ENCODE measurements around the gene PPP1R10. TPM values are rescaled to one million over a fixed set of nuclear protein-coding genes. Genes with fewer than 3 reads are reported as not detected.
"Not testable (repeated sequence)": the region's sequence is repeated elsewhere in the genome, so short reads cannot be mapped to it uniquely, and the experiment has no call there.

Gene PPP1R10
- polyA plus RNA-seq (2011; rRNA removed) (32.9 and 43.2 TPM in 2 replicates), polyA minus RNA-seq (2011; rRNA and poly(A)+ RNA removed) (130 and 148 TPM in 2 replicates)

DNA sequence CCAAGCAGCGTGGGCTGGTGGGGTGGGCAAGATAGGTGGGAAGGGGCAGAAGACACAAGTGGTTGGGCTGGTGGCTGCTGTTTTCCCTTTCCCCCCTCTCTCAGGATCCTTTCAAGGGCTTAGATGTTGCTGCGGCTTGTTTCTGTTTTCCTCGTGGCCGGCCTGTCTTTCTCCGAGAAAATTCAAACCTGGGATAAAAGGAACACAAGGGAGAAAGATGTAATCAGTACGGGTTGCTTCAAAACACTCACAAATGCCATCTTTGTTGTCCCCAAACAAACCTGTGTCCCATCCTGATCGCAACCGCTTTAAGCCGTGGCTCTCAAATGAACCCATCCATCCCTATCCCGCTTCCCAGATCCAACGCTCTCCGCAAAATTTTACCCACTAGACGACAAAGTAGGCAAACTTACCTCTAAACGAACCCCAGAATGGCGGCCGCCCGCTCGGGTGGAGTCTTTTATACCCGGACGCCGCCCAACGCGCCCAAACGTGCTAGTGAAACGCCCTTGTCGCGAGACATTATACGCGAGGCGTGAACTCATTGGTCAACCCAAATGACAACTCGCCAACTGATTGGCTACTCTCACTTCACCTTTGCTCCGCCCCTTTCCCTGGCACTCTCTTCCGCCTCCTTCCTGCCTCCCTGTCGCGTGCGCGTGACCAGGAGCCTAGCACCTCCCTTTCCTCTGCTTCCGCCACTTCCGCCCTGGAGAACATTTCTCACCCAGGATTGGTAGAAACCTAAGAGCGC lies at the start of gene PPP1R10:
PPP1R10 (minus strand) TSS at position 433 of the 754 bp plus-strand sequence. CDS start 7,299 bp downstream, outside the sequence.
- ChIA-PET CTCF (interaction anchor here (1.2 to 1.6 kb wide), 2 partner anchors 10 to 76 kb away, joined by 3 to 5 read pairs; partner anchors contain the start of gene ATAT1), POLR2A (interaction anchor here (0.6 to 1.5 kb wide), 4 partner anchors 10 to 106 kb away, joined by 3 to 5 read pairs (median 3); partner anchors contain the start of genes ABCF1 and ATAT1)
- Histone ChIP-seq H3K27me3 (ENCODE audit: control insufficient read depth, insufficient read depth, low read length) (no peaks in the 10 kb centered on the region), H3K27ac (ENCODE audit: low read depth, low read length) (peak within 1 kb of the TSS; percentile 98), H3K4me3 (ENCODE audit: low read depth, low read length) (peak within 1 kb of the TSS; percentile 94), H3K9me3 (ENCODE audit: control insufficient read depth, insufficient read depth, low read length) (no peaks in the 10 kb centered on the region)
- TF ChIP-seq, protein P1, sequence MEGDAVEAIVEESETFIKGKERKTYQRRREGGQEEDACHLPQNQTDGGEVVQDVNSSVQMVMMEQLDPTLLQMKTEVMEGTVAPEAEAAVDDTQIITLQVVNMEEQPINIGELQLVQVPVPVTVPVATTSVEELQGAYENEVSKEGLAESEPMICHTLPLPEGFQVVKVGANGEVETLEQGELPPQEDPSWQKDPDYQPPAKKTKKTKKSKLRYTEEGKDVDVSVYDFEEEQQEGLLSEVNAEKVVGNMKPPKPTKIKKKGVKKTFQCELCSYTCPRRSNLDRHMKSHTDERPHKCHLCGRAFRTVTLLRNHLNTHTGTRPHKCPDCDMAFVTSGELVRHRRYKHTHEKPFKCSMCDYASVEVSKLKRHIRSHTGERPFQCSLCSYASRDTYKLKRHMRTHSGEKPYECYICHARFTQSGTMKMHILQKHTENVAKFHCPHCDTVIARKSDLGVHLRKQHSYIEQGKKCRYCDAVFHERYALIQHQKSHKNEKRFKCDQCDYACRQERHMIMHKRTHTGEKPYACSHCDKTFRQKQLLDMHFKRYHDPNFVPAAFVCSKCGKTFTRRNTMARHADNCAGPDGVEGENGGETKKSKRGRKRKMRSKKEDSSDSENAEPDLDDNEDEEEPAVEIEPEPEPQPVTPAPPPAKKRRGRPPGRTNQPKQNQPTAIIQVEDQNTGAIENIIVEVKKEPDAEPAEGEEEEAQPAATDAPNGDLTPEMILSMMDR (IDR thresholded peaks at IDR 0.05; ENCODE audit: low read depth, low read length), result no peak
- DNase-seq (ENCODE audit: low read depth, low spot score), result peak; percentile 100

DNA sequence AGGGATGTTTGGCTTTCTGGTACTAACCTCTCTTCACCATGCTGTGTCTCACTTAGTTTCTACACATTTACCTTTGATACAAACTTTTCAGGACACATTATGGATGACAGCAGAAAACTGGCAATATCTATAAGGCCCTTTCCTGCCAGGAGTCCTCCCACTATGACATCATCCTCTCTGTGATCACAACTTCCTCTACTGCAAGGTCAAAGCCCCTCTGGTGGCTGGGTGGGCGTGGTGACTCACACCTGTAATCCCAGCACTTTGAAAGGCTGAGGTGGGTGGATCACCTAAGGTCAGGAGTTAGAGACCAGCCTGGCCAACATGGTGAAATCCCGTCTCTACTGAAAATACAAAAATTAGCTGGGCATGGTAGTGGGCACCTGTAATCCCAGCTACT lies 49.3 kb upstream of the PPP1R10 start:
- DNase-seq (ENCODE audit: low read depth, low spot score); CTCF ChIA-PET; H3K9me3 ChIP-seq (ENCODE audit: control insufficient read depth, insufficient read depth, low read length); H3K27me3 ChIP-seq (ENCODE audit: control insufficient read depth, insufficient read depth, low read length); H3K27ac ChIP-seq (ENCODE audit: low read depth, low read length); POLR2A ChIA-PET; H3K4me3 ChIP-seq (ENCODE audit: low read depth, low read length): not testable (repeated sequence)

DNA sequence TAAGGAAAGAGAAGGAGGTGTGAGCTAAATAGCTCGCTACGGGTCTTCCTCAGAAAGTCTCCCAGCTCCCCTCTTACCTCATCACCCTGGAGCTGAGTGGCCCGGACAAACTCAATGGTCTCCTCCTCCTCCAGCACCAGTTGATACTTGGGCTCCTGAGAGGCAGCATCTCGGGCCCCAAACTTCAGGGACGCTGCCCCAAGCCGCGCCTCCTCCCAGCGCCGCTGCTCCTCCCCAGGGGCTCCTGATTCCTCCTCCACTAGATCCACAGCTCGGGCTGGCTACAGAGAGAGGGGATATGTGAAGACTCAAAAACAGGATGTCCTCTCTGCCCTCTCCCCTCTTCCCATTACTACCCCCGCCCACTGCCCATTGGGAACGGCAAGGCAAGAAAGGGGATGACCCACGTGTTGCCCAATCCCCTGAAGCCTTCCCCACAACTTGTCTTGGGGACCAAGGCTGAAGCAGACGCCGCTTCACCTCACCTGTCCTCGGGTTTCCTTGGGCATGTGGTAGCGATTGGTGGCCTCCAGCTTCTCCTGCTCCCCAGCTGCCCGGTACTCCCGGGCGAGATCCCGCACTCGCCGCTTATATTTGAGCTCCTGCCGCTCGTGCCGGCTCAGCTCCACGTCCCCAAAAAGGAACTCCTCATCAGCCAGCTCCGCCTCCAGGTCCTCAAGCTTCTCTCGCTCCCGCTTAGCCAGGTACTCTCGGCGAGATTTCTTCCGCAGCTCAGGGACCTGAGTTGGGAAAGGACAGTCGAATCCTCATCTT lies 48.1 kb upstream of the PPP1R10 start:
- POLR2A ChIA-PET, result no interaction called here
- H3K4me3 ChIP-seq (ENCODE audit: low read depth, low read length), result no peak overlapping the region
- CTCF ChIA-PET, result interaction anchor here (1.0 kb wide), 1 partner anchor 7 kb away, joined by 3 read pairs; the partner anchor contains the start of gene DHX16
- H3K27me3 ChIP-seq (ENCODE audit: control insufficient read depth, insufficient read depth, low read length), result no peaks in the 10 kb centered on the region
- no peaks in the 10 kb centered on the region; the same call in 1 of the 2 replicates for H3K9me3 ChIP-seq (ENCODE audit: control insufficient read depth, insufficient read depth, low read length)
- no peak overlapping the region for H3K27ac ChIP-seq (ENCODE audit: low read depth, low read length)
- no peak for DNase-seq (ENCODE audit: low read depth, low spot score)
- TF ChIP-seq, protein P1 (IDR thresholded peaks at IDR 0.05; ENCODE audit: low read depth, low read length), result no peak

DNA sequence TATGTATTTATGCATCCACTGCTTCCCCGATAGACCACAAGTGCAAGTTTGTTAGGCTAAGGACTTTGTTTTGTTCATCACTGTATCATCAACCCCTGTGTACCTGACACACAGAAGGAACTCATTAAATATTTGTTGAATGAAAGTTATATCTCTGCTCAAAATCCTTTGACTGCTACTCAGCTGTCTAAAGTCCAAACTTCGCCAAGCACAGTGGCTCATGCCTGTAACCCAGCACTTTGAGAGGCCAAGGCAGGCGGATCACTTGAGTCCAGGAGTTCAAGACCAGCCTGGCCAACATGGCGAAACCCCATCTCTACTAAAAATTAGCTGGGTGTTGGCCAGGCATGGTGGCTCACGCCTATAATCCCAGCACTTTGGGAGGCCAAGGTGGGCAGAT lies 40.9 kb upstream of the PPP1R10 start:
- DNase-seq (ENCODE audit: low read depth, low spot score); H3K9me3 ChIP-seq (ENCODE audit: control insufficient read depth, insufficient read depth, low read length); H3K27me3 ChIP-seq (ENCODE audit: control insufficient read depth, insufficient read depth, low read length); H3K27ac ChIP-seq (ENCODE audit: low read depth, low read length); POLR2A ChIA-PET; CTCF ChIA-PET; H3K4me3 ChIP-seq (ENCODE audit: low read depth, low read length): not testable (repeated sequence)

DNA sequence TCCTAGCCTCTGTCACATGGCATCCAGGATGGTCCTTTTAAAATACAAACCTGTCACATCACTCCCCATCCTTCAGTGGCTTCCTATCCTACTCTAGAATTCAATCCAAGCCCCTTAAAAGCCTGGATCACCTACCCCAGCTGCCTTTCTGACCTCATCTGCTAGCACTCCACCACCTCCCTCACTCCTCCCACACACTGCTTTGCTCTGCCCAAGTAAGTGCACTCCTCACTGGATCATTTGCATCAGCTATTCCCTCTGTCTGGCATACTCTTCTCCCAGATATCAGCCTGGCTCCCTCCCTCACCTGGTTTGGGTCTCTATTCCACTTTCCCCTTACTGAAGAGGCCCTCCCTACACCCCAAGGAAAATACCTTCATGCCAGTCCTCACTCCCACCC lies 40.4 kb upstream of the PPP1R10 start:
- Histone ChIP-seq H3K9me3 (ENCODE audit: control insufficient read depth, insufficient read depth, low read length) (no peaks in the 10 kb centered on the region), H3K27me3 (ENCODE audit: control insufficient read depth, insufficient read depth, low read length) (no peaks in the 10 kb centered on the region), H3K4me3 (ENCODE audit: low read depth, low read length) (no peak overlapping the region), H3K27ac (ENCODE audit: low read depth, low read length) (no peak overlapping the region)
- ChIA-PET CTCF (no interaction called here), POLR2A (no interaction called here)
- TF ChIP-seq, protein P1 (IDR thresholded peaks at IDR 0.05; ENCODE audit: low read depth, low read length), result no peak
- DNase-seq (ENCODE audit: low read depth, low spot score), result no peak
